Measurements from ENCODE around the gene MYPN. TPM values are rescaled to one million over a fixed set of nuclear protein-coding genes. Genes with fewer than 3 reads are reported as not detected.

MYPN gene
- total RNA-seq, 1 experiment from 2014 or later = not detected

GRCh38 chr10:68074775-68075549, 34.3 kb upstream of the MYPN start, which contains the start of gene HERC4:
HERC4 (minus strand) TSS chr10:68075283; CDS start chr10:68073108, 2,175 bp downstream.
- H3K79me2 ChIP-seq (ENCODE audit: insufficient read depth, low read length) = peaks cover 15% of the 10 kb centered on the region; the same call in 1 of the 2 replicates

More at GRCh38 chr10:68074775-68075549, 34.3 kb upstream of the MYPN start, which contains the start of gene HERC4:
- Histone ChIP-seq H4K5ac (ENCODE audit: insufficient read length, low read depth, low read length) (peak within 1 kb of the TSS; percentile 57), H3K4ac (ENCODE audit: low read depth, low read length) (no peak within 1 kb of the TSS), H2BK20ac (ENCODE audit: low read depth, low read length, poor library complexity, severe bottlenecking) (peak within 1 kb of the TSS; percentile 1), H3K23me2 (ENCODE audit: insufficient read length, low read depth, low read length, poor library complexity, severe bottlenecking) (peaks cover 7% of the 10 kb centered on the region), H3K9ac (ENCODE audit: extremely low read depth, insufficient read length, low read length) (peak within 1 kb of the TSS; percentile 96), H2BK15ac (ENCODE audit: low read depth, low read length) (no peak within 1 kb of the TSS), H4K8ac (replicated peaks; ENCODE audit: insufficient read length, low read depth, low read length) (no peak within 1 kb of the TSS), H2BK5ac (ENCODE audit: insufficient read length, low read length) (no peak within 1 kb of the TSS), H3K23ac (ENCODE audit: insufficient read length, low read depth, low read length) (no peak within 1 kb of the TSS), H4K91ac (ENCODE audit: insufficient read length, low read depth, low read length) (no peak within 1 kb of the TSS), H3K4me1 (ENCODE audit: insufficient read depth, low read length) (peaks cover 5% of the 10 kb centered on the region), H3K27me3 (ENCODE audit: insufficient read depth, low read length) (no peaks in the 10 kb centered on the region), H3K14ac (ENCODE audit: insufficient read depth, low read length) (peak within 1 kb of the TSS; percentile 90), H3K9me3 (ENCODE audit: control insufficient read depth, low read depth, low read length) (no peaks in the 10 kb centered on the region), H2BK120ac (ENCODE audit: low read depth, low read length, poor library complexity, severe bottlenecking) (peak within 1 kb of the TSS; percentile 6), H2AK5ac (ENCODE audit: insufficient read length, low read length) (no peak within 1 kb of the TSS), H3K79me1 (ENCODE audit: insufficient read depth, low read depth, low read length, poor library complexity, severe bottlenecking) (no peaks in the 10 kb centered on the region), H2AFZ (ENCODE audit: low read length) (peak within 1 kb of the TSS; percentile 69), H3K4me2 (ENCODE audit: insufficient read depth, insufficient read length, low read length) (peak within 1 kb of the TSS; percentile 73), H3T11ph (ENCODE audit: low read length) (no peak within 1 kb of the TSS), H2BK12ac (ENCODE audit: insufficient read length, low read depth, low read length) (no peak within 1 kb of the TSS), H3K18ac (ENCODE audit: insufficient read length, low read depth, low read length) (peak within 1 kb of the TSS; percentile 87), H3K27ac (ENCODE audit: insufficient read length, low read depth, low read length) (peak within 1 kb of the TSS; percentile 40), H3K56ac (ENCODE audit: insufficient read length, low read depth, low read length) (no peak within 1 kb of the TSS), H4K20me1 (ENCODE audit: control insufficient read depth, insufficient read depth, insufficient read length) (no peaks in the 10 kb centered on the region)
- H3K36me3 Mint-ChIP-seq (ENCODE audit: insufficient read depth in 1 of 3, low read depth in 3 of 3) = peaks cover 5 to 12% (median 9%) of the 10 kb centered on the region in 3 experiments; a peak in 5 of 7 replicates
- peaks cover 30 to 31% of the 10 kb centered on the region in 2 experiments for H3K4me1 Mint-ChIP-seq
- H3K9me3 Mint-ChIP-seq = no peaks in the 10 kb centered on the region
- DNase-seq = peak; percentile 94
- H3K27me3 Mint-ChIP-seq (ENCODE audit: low read depth) = no peaks in the 10 kb centered on the region
- WGBS (ENCODE audit: extremely low coverage, insufficient read length, low lambda C conversion rate) = no CpG with 5 or more reads among the region's 64 CpGs
- no peak for TF ChIP-seq CTCF (conservative IDR thresholded peaks at IDR 0.05)
- peak within 1 kb of the TSS; percentile 88 to 97 (median 96); a peak in 6 of 7 replicates for H3K27ac Mint-ChIP-seq
- H3K4me3 Mint-ChIP-seq = peak within 1 kb of the TSS; percentile 95 to 97

Data from H9 (cell line).